Fibroblast of lung (primary cell): ENCODE results near the gene SMIM38.
"Not testable (repeated sequence)": the region's sequence is repeated elsewhere in the genome, so short reads cannot be mapped to it uniquely, and the experiment has no call there.

Source experiments
- EZH2 ChIP-seq: IDR thresholded peaks from 2 replicates; pipeline ENCODE4 v1.5.1; 2012; ENCODE audit warnings: low read length, control low read depth, mild to moderate bottlenecking; ENCODE audit errors: missing control alignments
- TF ChIP-seq, protein P1 (sequence below), 2 donors: IDR thresholded peaks in 1 of 2; conservative IDR thresholded peaks in 1 of 2; 1 replicate in 1 of 2; 2 replicates in 1 of 2; pipeline ENCODE4 v1.5.1; 2011 to 2012; ENCODE audit warnings: low read length in 2 of 2, control low read depth in 1 of 2, inconsistent platforms in 1 of 2, low read depth in 1 of 2, mild to moderate bottlenecking in 1 of 2

DNA sequence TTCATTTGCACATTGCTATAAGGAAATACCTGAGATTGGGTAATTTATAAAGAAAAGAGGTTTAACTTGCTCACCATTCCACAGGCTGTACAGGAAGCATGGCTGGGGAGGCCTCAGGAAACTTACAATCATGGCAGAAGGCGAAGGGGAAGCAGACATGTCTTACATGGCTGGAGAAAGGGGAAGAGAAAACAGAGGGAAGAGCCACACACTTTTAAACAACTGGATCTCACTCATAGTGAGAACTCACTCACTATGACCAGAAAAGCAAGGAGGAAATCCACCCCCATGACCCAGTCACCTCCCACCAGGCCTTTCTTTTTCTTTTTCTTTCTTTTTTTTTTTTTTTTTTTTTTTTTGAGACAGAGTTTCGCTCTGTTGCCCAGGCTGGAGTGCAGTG is 21.6 kb upstream of the SMIM38 start:
- TF ChIP-seq, protein P1, sequence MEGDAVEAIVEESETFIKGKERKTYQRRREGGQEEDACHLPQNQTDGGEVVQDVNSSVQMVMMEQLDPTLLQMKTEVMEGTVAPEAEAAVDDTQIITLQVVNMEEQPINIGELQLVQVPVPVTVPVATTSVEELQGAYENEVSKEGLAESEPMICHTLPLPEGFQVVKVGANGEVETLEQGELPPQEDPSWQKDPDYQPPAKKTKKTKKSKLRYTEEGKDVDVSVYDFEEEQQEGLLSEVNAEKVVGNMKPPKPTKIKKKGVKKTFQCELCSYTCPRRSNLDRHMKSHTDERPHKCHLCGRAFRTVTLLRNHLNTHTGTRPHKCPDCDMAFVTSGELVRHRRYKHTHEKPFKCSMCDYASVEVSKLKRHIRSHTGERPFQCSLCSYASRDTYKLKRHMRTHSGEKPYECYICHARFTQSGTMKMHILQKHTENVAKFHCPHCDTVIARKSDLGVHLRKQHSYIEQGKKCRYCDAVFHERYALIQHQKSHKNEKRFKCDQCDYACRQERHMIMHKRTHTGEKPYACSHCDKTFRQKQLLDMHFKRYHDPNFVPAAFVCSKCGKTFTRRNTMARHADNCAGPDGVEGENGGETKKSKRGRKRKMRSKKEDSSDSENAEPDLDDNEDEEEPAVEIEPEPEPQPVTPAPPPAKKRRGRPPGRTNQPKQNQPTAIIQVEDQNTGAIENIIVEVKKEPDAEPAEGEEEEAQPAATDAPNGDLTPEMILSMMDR (conservative IDR thresholded peaks at IDR 0.05 in 1 of 2, IDR thresholded peaks at IDR 0.05 in 1 of 2; ENCODE audit: low read depth in 1 of 2, low read length in 2 of 2): not testable (repeated sequence)
- not testable (repeated sequence) for TF ChIP-seq EZH2
